A549 (cell line): ENCODE data around the gene SMOC1. TPM values are rescaled to one million over a fixed set of nuclear protein-coding genes. Genes with fewer than 3 reads are reported as not detected.
A peak's percentile ranks its signal among the peaks of the same experiment; 100 is the strongest.

Experiments used
- ATAC-seq, 2 experiments: fragments of 200-7000 bp in 1 of 2; fragments of >200 bp in 1 of 2; cut with Nextera tagmentation in 1 of 2; cut with Tn5 transposase in 1 of 2; 3 replicates each; pipeline versions ENCODE4 v1.8.0 to v1.9.1; 2018 to 2020; ENCODE audit warnings: mild to moderate bottlenecking in 1 of 2, moderate library complexity in 1 of 2
- CTCF ChIA-PET: fragments of 300-600 bp; sonication (Branson Sonifier 250); formaldehyde crosslinking; extraction: SDS; loops from one replicate; lab custom pipeline; 2021; ENCODE audit warnings: antibody characterized with exemption, inconsistent platforms; lab: Yijun Ruan, JAX
- POLR2A ChIA-PET: fragments of 350-600 bp; formaldehyde crosslinking; extraction: SDS; loops from one replicate; lab custom pipeline; 2021; ENCODE audit warnings: antibody characterized with exemption, inconsistent platforms; lab: Yijun Ruan, JAX
- DNase-seq, 2 experiments: peaks; one replicate each; pipeline versions ENCODE4 v3.0.0 to v3.0.0-alpha.2; 2011 to 2016; ENCODE audit warnings: low read depth in 1 of 2, low spot score in 1 of 2
- FAIRE-seq: peaks from 2 replicates; lab custom pipeline; 2011; peaks lifted over from hg19 to GRCh38; lab: Jason Lieb, UNC
- H3K27ac ChIP-seq, 2 experiments: fragments of >200 bp; sonication (Bioruptor Twin); formaldehyde crosslinking; 3 replicates each; pipeline ENCODE4 v1.5.1; 2016 to 2017
- H3K4me1 ChIP-seq: fragments of >200 bp; sonication (Bioruptor Twin); formaldehyde crosslinking; 3 replicates; pipeline ENCODE4 v1.6.1; 2016
- H3K4me2 ChIP-seq: fragments of >200 bp; sonication (Bioruptor Twin); formaldehyde crosslinking; 3 replicates; pipeline ENCODE4 v1.6.1; 2016
- H3K4me3 ChIP-seq: fragments of >200 bp; sonication (Bioruptor Twin); formaldehyde crosslinking; 3 replicates; pipeline ENCODE4 v1.5.1; 2016
- H3K9me3 ChIP-seq: fragments of >200 bp; sonication (Bioruptor Twin); formaldehyde crosslinking; 3 replicates; pipeline ENCODE4 v1.6.1; 2016
- E2F6 ChIP-seq: IDR thresholded peaks from 2 replicates; pipeline ENCODE4 v1.6.1; 2012; ENCODE audit warnings: low read depth, borderline replicate concordance
- EHF ChIP-seq: fragments of 250-450 bp; sonication (Bioruptor Pico); IDR thresholded peaks from 2 replicates; pipeline ENCODE4 v1.5.0; 2020; ENCODE audit warnings: mild to moderate bottlenecking
- EHMT2 ChIP-seq: fragments of 200-600 bp; sonication (generic); IDR thresholded peaks from 2 replicates; pipeline ENCODE4 v1.6.1; 2016; ENCODE audit warnings: antibody characterized with exemption, low read depth, mild to moderate bottlenecking, moderate library complexity
- FOSB ChIP-seq: fragments of 250-450 bp; sonication (Bioruptor Pico); IDR thresholded peaks from 2 replicates; pipeline ENCODE4 v1.5.0; 2020; ENCODE audit warnings: mild to moderate bottlenecking, moderate library complexity
- HOXA7 ChIP-seq: fragments of 250-450 bp; sonication (Bioruptor Pico); IDR thresholded peaks from 2 replicates; pipeline ENCODE4 v1.5.0; 2020; ENCODE audit warnings: mild to moderate bottlenecking, moderate library complexity
- KDM1A ChIP-seq: fragments of 200-600 bp; sonication (generic); IDR thresholded peaks from 2 replicates; pipeline ENCODE4 v1.6.1; 2016; ENCODE audit warnings: low read depth, mild to moderate bottlenecking
- MAZ ChIP-seq: fragments of 150-350 bp; IDR thresholded peaks from 2 replicates; pipeline ENCODE4 v1.6.1; 2014; ENCODE audit warnings: antibody characterized with exemption, low read depth, low read length, borderline replicate concordance
- NFE2L2 ChIP-seq: fragments of 150-350 bp; conservative IDR thresholded peaks from 2 replicates; pipeline ENCODE4 v1.6.1; 2014; ENCODE audit warnings: low read length
- NR3C1 ChIP-seq: fragments of >200 bp; sonication (Bioruptor Twin); formaldehyde crosslinking; IDR thresholded peaks from 3 replicates; pipeline ENCODE4 v1.6.1; 2017
- RAD21 ChIP-seq, 2 experiments: fragments of >200 bp in 1 of 2; sonication (Bioruptor Twin) in 1 of 2; formaldehyde crosslinking in 1 of 2; IDR thresholded peaks in 1 of 2; conservative IDR thresholded peaks in 1 of 2; 2 replicates in 1 of 2; 3 replicates in 1 of 2; pipeline ENCODE4 v1.6.1; 2012 to 2018; ENCODE audit warnings: inconsistent platforms in 1 of 2
- RCOR1 ChIP-seq: fragments of 150-350 bp; IDR thresholded peaks from 2 replicates; pipeline ENCODE4 v1.6.1; 2014; ENCODE audit warnings: antibody characterized with exemption, low read length, low read depth
- RNF2 ChIP-seq: fragments of 200-600 bp; sonication (generic); IDR thresholded peaks from 2 replicates; pipeline ENCODE4 v1.6.1; 2016; ENCODE audit warnings: low read depth, mild to moderate bottlenecking, antibody characterized with exemption, moderate library complexity, borderline replicate concordance
- SMC3 ChIP-seq: fragments of >200 bp; sonication (Bioruptor Twin); formaldehyde crosslinking; IDR thresholded peaks from 3 replicates; pipeline ENCODE4 v1.6.1; 2018; ENCODE audit warnings: inconsistent platforms
- ZFP36 ChIP-seq: fragments of 450-650 bp; IDR thresholded peaks from 2 replicates; pipeline ENCODE4 v1.6.1; 2014; ENCODE audit warnings: borderline replicate concordance; ENCODE audit not compliant: partially characterized antibody
- WGBS: methylation state at CpG from one replicate; pipeline ENCODE4 v1.1.6; 2017; ENCODE audit errors: missing lambda C conversion rate; 5-methylcytosine and 5-hydroxymethylcytosine counted together
- polyA plus RNA-seq, 4 experiments: library from polyadenylated mRNA; depleted of rRNA in 3 of 4; stranded (reverse); fragments of >200 nt; fragmentation: RNase III in 1 of 4; extraction: RNeasy Plus Mini Kit Qiagen cat#74134 plus additional on column Dnase treatment in 1 of 4; gene quantifications; 2 replicates in 3 of 4; 3 replicates in 1 of 4; pipeline ENCODE4 v1.2.3, GENCODE V29; 2011 to 2017
- TF ChIP-seq, protein P1 (sequence below): IDR thresholded peaks from 2 replicates; pipeline ENCODE4 v1.6.1; 2012
- TF ChIP-seq, protein P2 (sequence below): fragments of >200 bp; sonication (Bioruptor Twin); formaldehyde crosslinking; IDR thresholded peaks from 3 replicates; pipeline ENCODE4 v1.5.1; 2016

SMOC1 gene
- polyA plus RNA-seq, 2 of the 4 experiments (the other 2 are of a cell fraction): 12.2 to 18.4 TPM

DNA sequence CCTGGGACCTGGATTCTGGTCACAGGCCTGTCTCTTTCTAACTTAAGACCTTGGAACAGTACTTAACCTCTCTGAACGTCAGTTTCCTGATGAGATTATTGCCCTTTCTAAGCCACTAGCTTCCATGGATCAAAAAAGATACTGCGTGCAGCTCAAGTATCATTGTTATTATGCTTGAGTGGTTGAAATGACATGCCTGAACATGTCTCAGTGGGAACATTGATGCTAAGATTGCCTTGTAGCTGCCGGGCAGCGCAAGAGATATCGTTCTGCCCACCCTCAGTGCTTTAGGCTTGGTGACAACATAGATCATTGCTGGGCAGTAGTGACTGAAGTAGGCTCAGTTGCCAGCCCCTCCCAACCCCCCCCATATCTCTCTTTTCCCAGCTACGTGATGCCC lies 131.9 kb downstream of the SMOC1 start:
- 90% methylated on average over 6 of the region's 6 CpGs for WGBS
- FAIRE-seq: no peak
- no peak for DNase-seq
- Histone ChIP-seq H3K4me1 (peaks cover 10% of the 10 kb centered on the region; the same call in 2 of the 3 replicates), H3K9me3 (no peaks in the 10 kb centered on the region), H3K4me3 (no peak overlapping the region), H3K27ac (peak overlapping the region; percentile 4 to 58; a peak in 4 of 6 replicates), H3K4me2 (no peak overlapping the region)
- CTCF ChIA-PET: interaction anchor here (0.7 to 2.2 kb wide), 4 partner anchors 10 to 192 kb away, joined by 3 to 14 read pairs (median 4); no protein-coding TSS in a partner anchor
- TF ChIP-seq EHMT2 (no peak), EHF (CRISPR knock-in tag) (no peak), E2F6 (no peak), NFE2L2 (no peak), ZFP36 (no peak), HOXA7 (CRISPR knock-in tag) (no peak), RNF2 (no peak), RCOR1 (no peak), FOSB (no peak)
- TF ChIP-seq, protein P1, sequence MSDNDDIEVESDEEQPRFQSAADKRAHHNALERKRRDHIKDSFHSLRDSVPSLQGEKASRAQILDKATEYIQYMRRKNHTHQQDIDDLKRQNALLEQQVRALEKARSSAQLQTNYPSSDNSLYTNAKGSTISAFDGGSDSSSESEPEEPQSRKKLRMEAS: no peak
- no peak for ATAC-seq
- POLR2A ChIA-PET: no interaction called here

DNA sequence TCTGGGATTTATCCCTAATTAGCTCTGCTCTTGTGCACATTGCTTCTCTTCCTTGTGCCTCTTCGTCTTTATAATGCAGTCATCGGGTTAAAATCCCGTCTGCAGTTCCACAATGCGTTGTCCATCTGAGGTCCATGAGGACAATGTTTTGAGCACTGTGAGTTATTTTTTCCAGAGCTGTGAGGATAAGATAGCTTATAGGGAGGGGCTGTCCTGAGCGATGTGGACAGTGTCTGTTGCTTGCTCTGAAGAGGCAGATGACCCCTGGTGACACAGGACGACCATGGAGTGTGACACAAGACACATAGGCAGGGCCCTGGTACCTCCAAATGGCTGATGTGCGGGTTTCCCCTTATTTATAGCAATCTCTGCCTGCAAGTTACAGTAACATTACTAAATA lies 132.5 kb downstream of the SMOC1 start:
- 77% methylated on average over 7 of the region's 7 CpGs for WGBS
- no peak for DNase-seq
- no peak overlapping the region for H3K4me3 ChIP-seq
- CTCF ChIA-PET: interaction anchor here (0.7 to 3.5 kb wide), 5 partner anchors 9 to 193 kb away, joined by 3 to 20 read pairs (median 5); partner anchors contain the start of gene SMOC1
- H3K9me3 ChIP-seq: no peaks in the 10 kb centered on the region
- H3K27ac ChIP-seq: peak overlapping the region; percentile 4 to 58; a peak in 4 of 6 replicates
- POLR2A ChIA-PET: no interaction called here
- no peak for ATAC-seq
- no peak overlapping the region for H3K4me2 ChIP-seq
- FAIRE-seq: no peak
- TF ChIP-seq KDM1A: no peak
- TF ChIP-seq, protein P1: no peak
- peaks cover 10% of the 10 kb centered on the region; the same call in 2 of the 3 replicates for H3K4me1 ChIP-seq

DNA sequence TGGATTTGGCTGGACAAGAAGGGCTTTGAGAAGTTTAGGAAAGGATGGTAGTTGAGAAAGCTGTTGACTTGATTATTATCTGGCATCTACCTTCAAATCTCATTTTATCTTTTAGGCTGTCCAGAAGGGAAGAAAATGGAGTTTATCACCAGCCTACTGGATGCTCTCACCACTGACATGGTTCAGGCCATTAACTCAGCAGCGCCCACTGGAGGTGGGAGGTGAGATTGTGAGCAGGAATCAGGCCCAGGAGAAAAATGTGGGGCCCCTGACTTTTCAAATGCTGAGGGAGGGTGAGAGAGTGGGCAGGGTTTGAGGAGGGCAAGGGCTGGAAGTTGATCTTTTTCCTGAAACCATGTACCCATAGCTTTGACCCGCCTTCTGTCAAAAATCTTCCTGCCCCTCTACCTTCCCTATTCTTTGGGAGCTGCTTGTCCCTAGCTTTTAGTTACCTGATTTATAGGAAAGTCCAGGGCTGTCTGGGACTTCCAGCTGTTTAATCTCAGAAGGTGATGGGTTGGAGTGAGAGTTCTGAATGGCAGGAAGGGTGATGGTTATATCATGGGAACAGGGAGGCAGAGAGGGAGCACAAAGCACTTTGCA lies 134.2 kb downstream of the SMOC1 start:
- ATAC-seq (peak; percentile 45 to 82; a peak in 4 of 6 replicates), FAIRE-seq (no peak), DNase-seq (peak; percentile 28 to 41)
- Histone ChIP-seq H3K4me1 (peaks cover 10% of the 10 kb centered on the region; the same call in 2 of the 3 replicates), H3K9me3 (no peaks in the 10 kb centered on the region), H3K4me2 (no peak overlapping the region)
- POLR2A ChIA-PET: no interaction called here
- WGBS: 51% methylated on average over 2 of the region's 2 CpGs
- CTCF ChIA-PET: interaction anchor here (0.7 to 4.0 kb wide), 16 partner anchors 7 to 195 kb away, joined by 3 to 30 read pairs (median 6); partner anchors contain the start of gene SMOC1
- peak; percentile 31 to 59; a peak in 3 of 5 replicates for TF ChIP-seq RAD21 (conservative IDR thresholded peaks at IDR 0.05 in 1 of 2, IDR thresholded peaks at IDR 0.05 in 1 of 2)
- TF ChIP-seq, protein P2, sequence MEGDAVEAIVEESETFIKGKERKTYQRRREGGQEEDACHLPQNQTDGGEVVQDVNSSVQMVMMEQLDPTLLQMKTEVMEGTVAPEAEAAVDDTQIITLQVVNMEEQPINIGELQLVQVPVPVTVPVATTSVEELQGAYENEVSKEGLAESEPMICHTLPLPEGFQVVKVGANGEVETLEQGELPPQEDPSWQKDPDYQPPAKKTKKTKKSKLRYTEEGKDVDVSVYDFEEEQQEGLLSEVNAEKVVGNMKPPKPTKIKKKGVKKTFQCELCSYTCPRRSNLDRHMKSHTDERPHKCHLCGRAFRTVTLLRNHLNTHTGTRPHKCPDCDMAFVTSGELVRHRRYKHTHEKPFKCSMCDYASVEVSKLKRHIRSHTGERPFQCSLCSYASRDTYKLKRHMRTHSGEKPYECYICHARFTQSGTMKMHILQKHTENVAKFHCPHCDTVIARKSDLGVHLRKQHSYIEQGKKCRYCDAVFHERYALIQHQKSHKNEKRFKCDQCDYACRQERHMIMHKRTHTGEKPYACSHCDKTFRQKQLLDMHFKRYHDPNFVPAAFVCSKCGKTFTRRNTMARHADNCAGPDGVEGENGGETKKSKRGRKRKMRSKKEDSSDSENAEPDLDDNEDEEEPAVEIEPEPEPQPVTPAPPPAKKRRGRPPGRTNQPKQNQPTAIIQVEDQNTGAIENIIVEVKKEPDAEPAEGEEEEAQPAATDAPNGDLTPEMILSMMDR: peak; percentile 45
- TF ChIP-seq NR3C1: no peak
- TF ChIP-seq SMC3: peak; percentile 37; the same call in 1 of the 3 replicates
- no peak for TF ChIP-seq MAZ
- TF ChIP-seq, all 56 proteins: peak for 3
- H3K4me3 ChIP-seq: no peak overlapping the region
- H3K27ac ChIP-seq: 0 out of 6 replicates have a peak overlapping the region, but pooled peaks of 1 of the 2 experiments have one; percentile 17
